Fibroblast of skin of right biceps (primary cell): ENCODE results near the gene KDM4C.
"Not testable (repeated sequence)": the region's sequence is repeated elsewhere in the genome, so short reads cannot be mapped to it uniquely, and the experiment has no call there.

Source experiments
- DNase-seq: peaks from one replicate; pipeline ENCODE4 v3.0.0-alpha.2; 2013

The KDM4C gene

DNA sequence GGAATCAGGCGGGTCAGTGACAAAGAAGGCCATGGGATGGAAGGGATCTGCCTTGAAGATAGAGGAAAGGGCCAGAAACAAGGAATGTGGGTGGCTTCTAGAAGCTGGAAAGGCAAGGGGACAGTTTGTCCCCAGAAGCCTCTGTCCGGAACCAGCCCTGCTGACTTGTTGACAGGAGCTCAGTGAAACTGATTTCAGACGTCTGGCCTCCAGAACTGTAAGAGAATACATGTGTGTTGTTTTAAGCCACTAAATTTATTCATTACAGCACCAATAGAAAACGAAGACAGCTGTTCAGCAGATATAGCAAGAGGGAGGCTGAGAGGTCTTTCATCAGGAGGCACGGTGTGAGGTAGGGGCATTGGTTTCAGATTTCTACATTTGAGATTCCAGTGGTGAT, 422.5 kb downstream of the KDM4C start:
- no peak for DNase-seq

DNA sequence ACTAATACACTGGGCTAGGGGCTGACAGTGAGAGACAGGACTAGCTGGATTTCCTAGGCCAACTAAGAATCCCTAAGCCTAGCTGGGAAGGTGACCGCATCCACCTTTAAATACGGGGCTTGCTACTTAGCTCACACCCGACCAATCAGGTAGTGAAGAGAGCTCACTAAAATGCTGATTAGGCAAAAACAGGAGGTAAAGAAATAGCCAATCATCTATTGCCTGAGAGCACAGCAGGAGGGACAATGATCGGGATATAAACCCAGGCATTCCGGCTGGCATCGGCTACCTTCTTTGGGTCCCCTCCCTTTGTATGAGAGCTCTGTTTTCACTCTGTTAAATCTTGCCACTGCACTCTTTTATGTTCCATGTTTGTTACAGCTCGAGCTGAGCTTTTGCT, 425.4 kb downstream of the KDM4C start:
- DNase-seq: not testable (repeated sequence)

DNA sequence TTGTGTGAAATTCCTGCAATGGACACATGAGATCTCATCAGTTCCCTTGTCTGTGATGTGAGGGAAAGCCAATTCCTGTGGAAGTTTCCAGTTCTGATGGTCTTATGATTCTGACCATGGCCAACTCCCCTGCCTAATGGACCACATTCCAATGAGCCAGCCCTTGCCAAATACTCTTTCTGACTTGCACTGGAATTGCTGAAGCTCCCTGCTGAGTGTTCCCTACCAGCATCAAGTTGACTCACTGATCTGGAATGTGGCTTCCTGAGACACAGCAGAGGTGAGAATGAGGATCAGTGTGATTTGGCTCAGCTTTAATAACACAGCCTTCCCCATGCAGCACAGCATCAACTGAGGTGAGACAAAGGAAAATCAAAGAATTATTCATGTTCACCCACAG, 427.8 kb downstream of the KDM4C start:
- DNase-seq: peak; percentile 94

DNA sequence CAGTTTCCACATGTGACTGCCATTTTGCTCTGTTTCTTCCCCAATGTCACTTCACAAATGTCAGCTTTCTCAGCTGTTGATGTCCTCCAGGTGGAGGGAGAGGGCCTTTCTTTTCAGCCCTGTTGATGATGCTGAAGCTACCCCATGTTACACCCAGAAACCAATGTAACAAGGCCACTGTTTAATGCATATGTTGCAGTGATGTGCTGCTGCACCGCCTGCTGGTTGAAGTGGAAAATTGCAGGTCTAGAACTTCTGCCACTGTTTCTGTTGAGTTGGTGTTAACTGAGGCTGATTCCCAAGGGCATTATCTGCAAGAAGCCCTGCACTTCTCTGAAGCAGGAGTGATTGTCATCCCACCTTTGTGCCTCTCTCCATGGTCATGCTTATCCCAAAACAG, 428.4 kb downstream of the KDM4C start:
- DNase-seq: peak; percentile 25

DNA sequence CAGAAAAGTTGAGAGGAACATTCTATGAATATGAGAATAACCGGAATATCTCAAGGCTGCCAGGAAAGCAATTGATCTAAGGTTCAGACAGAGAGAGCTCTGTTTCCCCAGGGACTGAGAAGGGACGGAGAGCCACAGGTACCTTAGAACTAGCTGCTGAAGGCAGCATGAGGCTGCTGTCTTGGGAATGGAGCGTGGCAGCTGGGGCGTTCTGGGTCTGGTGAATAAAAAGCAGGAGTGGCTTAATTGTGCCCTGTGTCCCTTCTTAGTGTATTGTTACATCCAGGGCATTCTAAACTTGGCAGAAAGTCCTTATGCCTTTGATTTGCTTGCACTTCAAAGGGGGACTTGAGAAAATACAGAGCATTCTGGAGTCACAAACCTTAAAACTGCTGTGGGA, 434.5 kb downstream of the KDM4C start:
- DNase-seq: no peak

DNA sequence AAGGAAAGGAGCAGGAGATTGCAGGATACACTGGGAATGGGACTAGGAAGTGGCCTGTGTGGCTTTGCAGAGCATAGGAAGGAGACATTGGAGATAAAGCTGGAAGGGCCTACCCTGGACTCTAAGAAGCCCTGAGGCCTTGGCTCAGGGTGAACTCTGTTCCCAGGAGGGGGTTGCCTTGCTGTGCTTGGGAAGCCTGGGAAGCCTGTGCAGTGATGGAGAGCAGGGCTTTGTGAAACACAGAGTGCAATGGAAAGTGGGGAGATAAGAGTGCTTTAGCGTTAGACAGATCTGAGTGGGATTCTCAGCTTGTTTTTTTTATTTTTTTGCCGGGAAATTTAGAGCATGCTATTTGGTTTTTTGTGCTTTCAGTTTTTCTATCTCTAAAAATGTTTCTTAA, 437.8 kb downstream of the KDM4C start:
- no peak for DNase-seq

DNA sequence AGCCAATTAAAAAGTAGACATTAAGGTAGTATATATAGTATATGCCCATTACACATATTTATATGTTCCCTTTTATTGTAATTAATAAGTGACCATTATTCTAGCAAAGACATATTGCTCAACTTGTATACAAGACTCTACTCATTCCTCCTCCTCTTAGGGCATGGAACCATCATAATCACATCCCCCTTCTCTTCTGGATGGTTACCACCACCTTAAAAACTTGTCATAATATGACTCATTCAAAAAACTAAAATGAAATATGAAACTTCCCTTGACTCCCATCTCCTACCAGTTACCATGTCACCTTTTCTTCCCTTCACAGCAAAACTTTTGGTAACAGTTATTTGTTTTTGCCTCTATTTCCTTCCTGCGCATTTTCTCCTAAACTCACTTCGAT, 438.7 kb downstream of the KDM4C start:
- DNase-seq: no peak

DNA sequence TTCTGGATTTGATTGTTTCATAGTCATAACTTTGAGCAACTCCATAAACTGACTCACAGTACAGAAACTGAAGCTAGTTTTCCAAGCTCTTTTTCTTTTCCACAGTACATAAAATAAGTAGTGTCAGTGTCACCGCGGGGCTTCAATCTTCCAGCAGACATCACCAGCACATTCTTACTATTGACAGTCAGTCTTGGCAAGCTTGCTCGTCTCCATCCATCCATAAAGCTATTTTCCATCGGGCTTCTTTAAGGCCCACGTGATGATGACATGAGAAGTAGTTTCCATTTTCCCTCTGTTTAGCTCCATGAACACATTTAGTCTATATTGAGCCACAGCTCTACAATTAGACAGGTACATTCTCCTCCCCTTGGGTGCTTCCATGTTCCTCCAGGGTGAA, 443.4 kb downstream of the KDM4C start:
- DNase-seq: no peak

DNA sequence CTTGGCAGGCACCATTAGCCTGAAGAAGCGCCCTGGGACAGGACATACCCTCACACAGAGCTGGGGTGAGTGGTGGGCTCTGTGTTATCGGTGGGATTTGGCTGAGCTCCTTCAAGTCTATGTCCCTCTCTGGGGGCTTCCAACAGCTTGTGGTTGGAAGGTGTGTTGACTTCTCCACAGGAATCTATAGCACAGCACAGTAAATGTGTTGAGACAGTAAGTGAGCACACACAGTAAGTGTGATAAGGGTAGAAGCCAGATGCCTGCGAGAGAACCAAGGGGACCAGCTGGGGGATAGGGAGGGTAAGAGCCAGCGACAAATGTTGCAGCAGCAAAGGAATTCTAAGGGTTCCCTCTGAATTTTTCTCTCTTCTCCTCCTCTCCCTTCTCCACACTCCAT, 448.0 kb downstream of the KDM4C start:
- no peak for DNase-seq

DNA sequence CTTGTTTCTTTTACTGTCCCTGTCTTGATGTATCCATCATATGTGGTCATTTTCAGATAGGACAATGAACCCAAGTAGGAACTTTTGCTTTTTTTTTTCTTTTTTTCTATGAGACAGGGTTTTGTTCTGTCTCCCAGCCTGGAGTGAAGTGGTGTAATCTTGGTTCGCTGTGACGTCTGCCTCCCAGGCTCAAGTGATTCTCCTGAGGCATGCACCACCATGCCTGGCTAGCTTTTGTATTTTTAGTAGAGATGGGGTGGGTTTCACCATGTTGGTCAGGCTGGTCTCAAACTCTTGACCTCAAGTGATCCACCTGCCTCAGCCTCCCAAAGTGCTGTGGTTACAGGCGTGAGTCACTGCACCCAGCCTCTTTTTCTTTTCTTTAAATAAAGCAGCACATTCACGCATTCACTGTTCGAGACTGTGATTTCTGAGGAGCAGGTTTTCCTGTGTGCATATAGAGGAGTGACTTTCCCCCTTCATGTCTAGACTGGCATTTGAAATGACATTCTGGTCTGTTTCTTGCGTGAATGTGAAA, 448.5 kb downstream of the KDM4C start:
- DNase-seq: no peak

DNA sequence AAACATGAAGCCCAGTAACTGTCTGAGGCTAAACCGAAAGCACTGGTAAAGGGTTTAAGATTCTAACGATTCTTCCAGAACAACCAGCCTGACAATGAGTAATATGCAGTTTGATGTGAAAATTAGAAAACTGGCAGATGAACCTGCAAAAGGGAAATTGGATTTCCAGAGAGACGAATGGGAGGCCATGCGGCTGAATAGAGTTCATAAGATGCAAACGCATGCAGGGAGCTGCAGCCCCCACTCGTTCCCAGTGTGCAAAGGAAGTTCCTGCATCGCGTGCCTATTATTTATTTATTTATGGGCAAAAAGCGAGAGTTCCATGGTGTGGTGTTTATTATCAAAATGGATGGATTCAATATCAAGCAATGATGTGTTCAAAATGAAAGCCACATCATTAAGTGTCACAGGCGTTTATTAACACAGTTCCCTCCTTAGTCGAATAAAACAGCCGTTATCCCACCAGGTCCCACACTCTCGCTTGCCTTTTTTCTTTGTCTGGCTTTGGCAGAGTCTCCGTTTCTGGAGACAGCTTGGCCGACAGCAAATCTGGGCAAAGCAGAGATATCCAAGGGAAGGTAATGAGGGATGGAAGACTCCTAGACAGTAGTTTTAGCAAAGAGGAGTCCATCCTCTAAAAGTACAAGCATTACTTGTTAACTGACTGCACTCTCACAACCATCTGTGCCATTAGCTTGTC, 451.4 kb downstream of the KDM4C start:
- DNase-seq: no peak

DNA sequence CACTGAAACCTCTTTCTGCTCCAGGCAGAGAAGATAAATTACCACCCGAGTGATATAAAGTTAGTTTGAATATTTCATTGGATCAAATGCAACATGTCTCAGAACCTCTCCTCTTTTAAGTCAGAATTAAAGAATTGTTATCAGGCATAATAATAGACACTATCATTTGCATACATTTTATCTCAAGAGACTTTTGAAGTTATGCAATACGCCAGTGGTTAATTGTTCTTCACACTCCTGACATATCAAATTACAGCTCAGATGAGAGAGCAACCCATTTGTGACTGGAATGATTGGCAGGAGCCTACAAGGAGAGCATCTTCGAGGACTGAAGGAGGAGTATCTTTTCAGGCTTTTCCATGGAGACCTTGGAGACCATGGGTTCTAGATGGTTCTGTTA, 452.2 kb downstream of the KDM4C start:
- no peak for DNase-seq

DNA sequence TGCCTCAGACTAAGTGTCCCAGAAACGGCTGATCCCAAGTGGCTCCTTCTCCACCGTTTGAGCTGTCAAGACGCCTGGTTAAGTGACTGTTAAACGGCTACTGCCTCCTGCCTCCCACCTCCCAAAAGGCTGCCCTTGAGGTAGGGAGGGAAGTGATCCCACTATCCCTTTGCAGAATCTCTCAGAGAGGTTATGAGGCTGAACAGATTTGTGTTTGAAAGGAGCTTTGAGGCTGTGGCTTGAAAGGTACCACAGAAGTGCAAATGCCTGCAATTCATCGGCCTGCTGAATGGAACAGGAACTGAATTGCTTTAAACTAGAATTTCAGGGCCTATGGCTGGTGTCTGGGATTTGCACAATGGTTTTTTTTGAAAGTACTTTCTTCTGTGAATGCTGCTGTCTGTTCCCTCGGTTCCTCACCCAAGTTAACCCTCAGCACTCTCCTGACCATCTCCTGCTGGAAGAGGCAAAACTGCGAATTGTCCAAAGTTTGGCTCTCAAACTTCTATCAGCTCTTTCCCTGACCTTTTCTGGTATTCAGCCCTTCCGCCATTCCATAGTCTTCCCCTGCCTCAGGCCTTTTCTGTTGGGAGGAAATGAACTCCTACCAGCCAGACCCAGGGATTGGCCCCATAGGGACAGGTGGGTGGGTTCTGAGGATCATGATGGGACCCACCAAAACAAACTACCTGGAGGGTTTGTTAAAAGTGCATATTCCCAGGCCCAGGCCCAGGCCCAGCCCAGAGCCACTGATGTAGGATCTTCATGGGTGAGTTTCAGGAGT, 453.3 kb downstream of the KDM4C start:
- DNase-seq: no peak

DNA sequence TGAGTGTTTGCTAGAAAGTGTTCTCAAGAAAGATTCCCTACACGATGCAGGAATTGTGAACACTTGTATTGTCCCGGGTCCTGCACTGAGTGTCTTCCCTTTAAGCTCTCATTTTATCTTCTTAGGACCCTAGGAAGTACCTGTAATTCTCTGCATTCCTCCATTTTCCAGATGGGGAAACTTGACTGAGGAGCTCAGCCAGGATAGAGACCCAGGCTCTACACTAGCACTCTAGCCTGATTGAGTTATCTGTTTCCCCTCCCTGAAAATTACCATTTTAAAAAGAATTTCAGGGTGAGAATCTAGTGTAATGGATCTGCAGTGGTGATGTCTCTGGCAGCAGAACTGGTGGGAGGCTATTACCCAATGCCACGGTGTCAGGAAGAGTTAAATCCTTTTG, 453.9 kb downstream of the KDM4C start:
- DNase-seq: no peak

DNA sequence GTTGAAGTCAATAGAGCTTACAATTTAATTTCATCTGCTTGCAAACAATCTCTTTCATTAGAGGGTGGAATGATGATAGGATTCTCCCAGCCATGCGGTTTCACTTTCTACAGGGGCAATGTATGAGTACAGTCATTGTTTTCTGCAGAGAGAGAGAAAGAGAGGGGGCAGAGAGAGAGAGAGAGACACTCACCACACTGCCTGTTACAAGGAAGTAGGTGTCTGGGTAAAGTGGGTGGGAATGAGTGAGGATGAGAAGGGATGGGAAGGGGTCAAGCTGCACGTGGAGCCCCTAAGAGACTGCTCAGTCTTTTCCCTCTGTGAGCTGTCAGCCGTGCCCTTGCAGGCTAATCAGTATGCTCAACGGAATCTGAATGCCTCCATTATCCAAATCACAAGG, 454.3 kb downstream of the KDM4C start:
- DNase-seq: no peak

DNA sequence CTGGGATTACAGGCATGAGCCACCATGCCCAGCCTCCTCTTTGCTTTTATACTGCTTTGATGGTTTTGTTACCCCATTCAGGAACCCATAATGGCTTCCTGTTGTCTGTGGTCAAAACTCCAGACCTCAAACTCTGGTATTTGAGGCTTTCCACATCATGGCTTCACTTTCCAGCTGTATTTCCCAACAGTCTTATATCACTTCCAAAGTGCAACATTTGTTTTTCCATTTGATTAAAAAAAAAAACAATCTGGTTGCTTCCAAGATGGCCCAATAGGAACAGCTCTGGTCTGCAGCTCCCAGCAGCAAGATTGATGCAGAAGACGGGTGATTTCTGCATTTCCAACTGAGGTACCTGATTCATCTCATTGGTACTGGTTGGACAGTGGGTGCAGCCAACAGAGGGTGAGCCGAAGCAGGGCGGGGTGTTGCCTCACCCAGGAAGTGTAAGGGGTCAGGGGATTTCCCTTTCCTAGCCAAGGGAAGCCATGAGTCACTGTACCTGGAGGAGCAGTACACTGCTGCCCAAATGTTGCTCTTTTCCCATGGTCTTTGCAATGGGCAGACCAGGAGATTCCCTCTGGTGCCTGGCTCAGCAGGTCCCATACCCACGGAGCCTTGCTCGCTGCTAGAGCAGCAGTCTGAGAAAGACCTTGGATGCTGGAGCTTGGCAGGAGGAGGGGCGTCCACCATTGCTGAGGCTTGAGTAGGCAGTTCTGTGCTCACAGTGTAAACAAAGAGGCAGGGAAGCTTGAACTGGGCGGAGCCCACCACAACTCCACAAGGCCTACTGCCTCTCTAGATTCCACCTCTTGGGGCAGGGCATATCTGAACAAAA, 458.4 kb downstream of the KDM4C start:
- DNase-seq: peak; percentile 25

DNA sequence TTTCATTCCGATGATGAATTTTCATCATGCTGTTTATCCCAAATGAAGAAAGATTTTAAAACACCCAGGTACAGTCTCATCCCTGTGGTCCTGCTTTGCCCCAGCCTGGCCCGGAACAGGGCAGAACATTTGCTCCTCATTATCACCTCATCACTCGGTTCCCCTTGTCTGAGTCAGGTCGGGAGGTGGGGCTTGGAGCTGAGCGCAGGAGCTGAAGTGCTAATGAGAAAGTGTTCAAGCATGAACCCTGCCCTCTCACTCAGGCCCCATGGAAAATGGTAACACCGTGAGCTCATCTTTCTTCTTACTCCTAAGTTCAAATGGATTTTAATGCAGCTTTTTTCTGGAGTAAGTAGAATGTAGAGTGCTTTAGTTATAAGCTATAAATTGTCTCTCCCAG, 466.2 kb downstream of the KDM4C start:
- no peak for DNase-seq
